ENCODE results near the gene OTOS. TPM values are rescaled to one million over a fixed set of nuclear protein-coding genes. Genes with fewer than 3 reads are reported as not detected.

Gene OTOS
- total and polyA plus RNA-seq, 7 donors = 0.20 TPM; not detected in 6

GRCh38 chr2:240147911-240148587, 7.6 kb upstream of the OTOS start:
- no peaks in the 10 kb centered on the region for H3K9me3 ChIP-seq
- no peaks in the 10 kb centered on the region for H3K27me3 ChIP-seq (ENCODE audit: insufficient read depth in 3 of 3, low read length in 2 of 3)
- H3K4me1 ChIP-seq = no peaks in the 10 kb centered on the region
- DNase-seq (no peak), ATAC-seq (no peak)
- intact Hi-C loops (cut with DNase I) = loop anchor here in 1 of 2 donors (10.0 kb wide), 1 partner anchor 213 kb away; no protein-coding TSS in a partner anchor
- no peaks in the 10 kb centered on the region for H3K36me3 ChIP-seq (ENCODE audit: insufficient read depth in 1 of 2, low read depth in 1 of 2)
- WGBS, 3 donors = 83 to 89% (median 84%) methylated on average over 16 to 20 of the region's 20 CpGs
- H3K4me3 ChIP-seq = no peak overlapping the region
- TF ChIP-seq CTCF (IDR thresholded peaks at IDR 0.05) = no peak
- no peak overlapping the region for H3K27ac ChIP-seq

GRCh38 chr2:240147382-240147781, 6.9 kb upstream of the OTOS start:
- 86 to 91% (median 87%) methylated on average over 5 of the region's 5 CpGs for WGBS, 3 donors
- Histone ChIP-seq H3K27me3 (ENCODE audit: insufficient read depth in 3 of 3, low read length in 2 of 3) (no peaks in the 10 kb centered on the region), H3K27ac (no peak overlapping the region), H3K4me3 (no peak overlapping the region), H3K36me3 (ENCODE audit: insufficient read depth in 1 of 2, low read depth in 1 of 2) (no peaks in the 10 kb centered on the region), H3K4me1 (no peaks in the 10 kb centered on the region), H3K9me3 (no peaks in the 10 kb centered on the region)
- ATAC-seq = no peak
- no peak for TF ChIP-seq CTCF (IDR thresholded peaks at IDR 0.05)
- intact Hi-C loops (cut with DNase I) = loop anchor here in 1 of 2 donors (10.0 kb wide), 1 partner anchor 213 kb away; no protein-coding TSS in a partner anchor
- DNase-seq = no peak

GRCh38 chr2:240146627-240147278, 6.3 kb upstream of the OTOS start:
- no peak for TF ChIP-seq CTCF (IDR thresholded peaks at IDR 0.05)
- ATAC-seq (no peak), DNase-seq (peak in 1 of 2 donors; percentile 7)
- Histone ChIP-seq H3K27ac (no peak overlapping the region), H3K27me3 (ENCODE audit: insufficient read depth in 3 of 3, low read length in 2 of 3) (no peaks in the 10 kb centered on the region), H3K4me1 (no peaks in the 10 kb centered on the region), H3K4me3 (no peak overlapping the region), H3K9me3 (no peaks in the 10 kb centered on the region), H3K36me3 (ENCODE audit: insufficient read depth in 1 of 2, low read depth in 1 of 2) (no peaks in the 10 kb centered on the region)
- 65 to 75% (median 72%) methylated on average over 12 of the region's 12 CpGs for WGBS, 3 donors
- intact Hi-C loops (cut with DNase I) = loop anchor here in 1 of 2 donors (10.0 kb wide), 1 partner anchor 212 kb away; no protein-coding TSS in a partner anchor

GRCh38 chr2:240146141-240146561, 5.7 kb upstream of the OTOS start:
- ATAC-seq = no peak
- no peaks in the 10 kb centered on the region for H3K27me3 ChIP-seq (ENCODE audit: insufficient read depth in 3 of 3, low read length in 2 of 3)
- H3K9me3 ChIP-seq = no peaks in the 10 kb centered on the region
- no peaks in the 10 kb centered on the region for H3K4me1 ChIP-seq
- no peaks in the 10 kb centered on the region for H3K36me3 ChIP-seq (ENCODE audit: insufficient read depth in 1 of 2, low read depth in 1 of 2)
- H3K4me3 ChIP-seq = no peak overlapping the region
- 21 to 28% (median 24%) methylated on average over 10 of the region's 10 CpGs for WGBS, 3 donors
- H3K27ac ChIP-seq = no peak overlapping the region
- intact Hi-C loops (cut with DNase I) = loop anchor here in 1 of 2 donors (10.0 kb wide), 1 partner anchor 211 kb away; no protein-coding TSS in a partner anchor
- TF ChIP-seq CTCF (IDR thresholded peaks at IDR 0.05) = no peak
- DNase-seq = peak in 1 of 2 donors; percentile 12

Data from psoas muscle (tissue), 8 donors.